ENCODE data around the gene MT1B.

DNA sequence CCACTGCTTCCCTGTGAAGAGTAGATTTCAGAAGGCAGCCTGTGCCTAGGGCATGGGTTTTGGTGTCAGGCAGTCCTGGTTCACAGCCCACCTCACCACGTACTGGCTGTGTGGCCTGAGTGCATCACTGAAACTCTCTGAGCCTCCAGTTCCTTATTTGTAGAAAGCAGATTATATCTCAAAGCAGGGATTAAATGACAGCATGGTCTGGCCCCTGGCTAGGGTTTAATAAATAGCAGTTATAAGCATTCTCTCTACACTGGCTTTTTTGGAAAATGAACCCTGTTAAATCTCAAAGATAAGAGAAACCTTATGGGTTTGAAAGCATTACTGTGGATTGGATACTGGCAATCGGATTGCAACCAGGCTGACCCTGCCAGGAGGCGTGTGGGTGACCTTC lies 22.2 kb upstream of the MT1B start:
- no peak for TF ChIP-seq PHF21A (CRISPR knock-in tag; IDR thresholded peaks at IDR 0.05)
- TF ChIP-seq TEAD2 (CRISPR knock-in tag; IDR thresholded peaks at IDR 0.05) = no peak
- no peak for TF ChIP-seq FOSL1 (CRISPR knock-in tag; IDR thresholded peaks at IDR 0.05; ENCODE audit: borderline replicate concordance)
- no peak for TF ChIP-seq ATRX (CRISPR knock-in tag; IDR thresholded peaks at IDR 0.05; ENCODE audit: borderline replicate concordance)
- TF ChIP-seq ZNF747 (CRISPR knock-in tag; IDR thresholded peaks at IDR 0.05; ENCODE audit: borderline replicate concordance) = no peak
- TF ChIP-seq, protein P1, sequence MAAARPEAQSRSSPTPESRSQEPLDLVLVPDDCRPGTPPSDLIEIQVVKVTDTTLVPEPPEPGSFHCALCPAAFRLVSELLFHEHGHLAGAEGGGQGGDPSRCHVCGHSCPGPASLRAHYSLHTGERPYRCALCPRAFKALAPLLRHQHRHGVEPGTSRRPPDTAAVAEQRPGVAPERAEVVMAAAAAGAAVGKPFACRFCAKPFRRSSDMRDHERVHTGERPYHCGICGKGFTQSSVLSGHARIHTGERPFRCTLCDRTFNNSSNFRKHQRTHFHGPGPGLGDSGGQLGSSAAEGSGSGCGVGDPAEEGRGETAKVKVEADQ (CRISPR knock-in tag; IDR thresholded peaks at IDR 0.05; ENCODE audit: borderline replicate concordance) = no peak
- TF ChIP-seq U2AF2 (IDR thresholded peaks at IDR 0.05; ENCODE audit: low read depth, low read length) = no peak
- TF ChIP-seq HOXA7 (CRISPR knock-in tag; IDR thresholded peaks at IDR 0.05) = no peak
- no peak for TF ChIP-seq KLF6 (CRISPR knock-in tag; IDR thresholded peaks at IDR 0.05)
- TF ChIP-seq, protein P2, sequence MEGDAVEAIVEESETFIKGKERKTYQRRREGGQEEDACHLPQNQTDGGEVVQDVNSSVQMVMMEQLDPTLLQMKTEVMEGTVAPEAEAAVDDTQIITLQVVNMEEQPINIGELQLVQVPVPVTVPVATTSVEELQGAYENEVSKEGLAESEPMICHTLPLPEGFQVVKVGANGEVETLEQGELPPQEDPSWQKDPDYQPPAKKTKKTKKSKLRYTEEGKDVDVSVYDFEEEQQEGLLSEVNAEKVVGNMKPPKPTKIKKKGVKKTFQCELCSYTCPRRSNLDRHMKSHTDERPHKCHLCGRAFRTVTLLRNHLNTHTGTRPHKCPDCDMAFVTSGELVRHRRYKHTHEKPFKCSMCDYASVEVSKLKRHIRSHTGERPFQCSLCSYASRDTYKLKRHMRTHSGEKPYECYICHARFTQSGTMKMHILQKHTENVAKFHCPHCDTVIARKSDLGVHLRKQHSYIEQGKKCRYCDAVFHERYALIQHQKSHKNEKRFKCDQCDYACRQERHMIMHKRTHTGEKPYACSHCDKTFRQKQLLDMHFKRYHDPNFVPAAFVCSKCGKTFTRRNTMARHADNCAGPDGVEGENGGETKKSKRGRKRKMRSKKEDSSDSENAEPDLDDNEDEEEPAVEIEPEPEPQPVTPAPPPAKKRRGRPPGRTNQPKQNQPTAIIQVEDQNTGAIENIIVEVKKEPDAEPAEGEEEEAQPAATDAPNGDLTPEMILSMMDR (CRISPR knock-in tag; IDR thresholded peaks at IDR 0.05) = no peak
- no peak for TF ChIP-seq BRCA1 (CRISPR knock-in tag; IDR thresholded peaks at IDR 0.05)
- no peak for TF ChIP-seq POLR2AphosphoS2 (IDR thresholded peaks at IDR 0.05; ENCODE audit: low read depth, low read length)
- no peak for TF ChIP-seq GATAD2A (CRISPR knock-in tag; IDR thresholded peaks at IDR 0.05)
